Loucy (cell line): ENCODE data around the gene ZNF550.
A peak's percentile ranks its signal among the peaks of the same experiment; 100 is the strongest.
"Not testable (repeated sequence)": the region's sequence is repeated elsewhere in the genome, so short reads cannot be mapped to it uniquely, and the experiment has no call there.

ENCODE experiments used
- H2AFZ ChIP-seq: fragments of 200-600 bp; sonication (generic); 2 replicates; pipeline ENCODE4 v1.6.0; 2016; ENCODE audit warnings: antibody characterized with exemption, mild to moderate bottlenecking, low read length, moderate library complexity
- H3F3A ChIP-seq: fragments of 200-600 bp; 2 replicates; pipeline ENCODE4 v1.6.0; 2016; ENCODE audit warnings: antibody characterized with exemption, low read depth, mild to moderate bottlenecking
- H3K27me3 ChIP-seq: fragments of 200-600 bp; sonication (generic); 2 replicates; pipeline ENCODE4 v1.6.1; 2014; ENCODE audit warnings: low read length, mild to moderate bottlenecking; ENCODE audit not compliant: insufficient read depth, poor library complexity, severe bottlenecking
- H3K36me3 ChIP-seq: fragments of 200-600 bp; sonication (generic); 2 replicates; pipeline ENCODE4 v1.6.1; 2016; ENCODE audit warnings: low read length; ENCODE audit not compliant: insufficient read depth
- H3K4me1 ChIP-seq: fragments of 200-600 bp; sonication (generic); 2 replicates; pipeline ENCODE4 v1.5.1; 2014; ENCODE audit warnings: low read length, mild to moderate bottlenecking; ENCODE audit not compliant: insufficient read depth, poor library complexity, severe bottlenecking
- H3K4me2 ChIP-seq: fragments of 200-600 bp; sonication (generic); 2 replicates; pipeline ENCODE4 v1.6.0; 2014; ENCODE audit warnings: antibody characterized with exemption, low read length, low read depth, mild to moderate bottlenecking; ENCODE audit not compliant: poor library complexity, severe bottlenecking
- H3K4me3 ChIP-seq: fragments of 200-600 bp; sonication (generic); 2 replicates; pipeline ENCODE4 v1.5.1; 2014; ENCODE audit warnings: low read length, mild to moderate bottlenecking, mixed read lengths; ENCODE audit not compliant: poor library complexity, severe bottlenecking
- H3K79me2 ChIP-seq: fragments of 200-600 bp; sonication (generic); 2 replicates; pipeline ENCODE4 v1.6.1; 2014; ENCODE audit warnings: low read length; ENCODE audit not compliant: insufficient read depth
- H3K9ac ChIP-seq: fragments of 200-600 bp; sonication (generic); 2 replicates; pipeline ENCODE4 v1.6.0; 2014; ENCODE audit warnings: mild to moderate bottlenecking, low read depth, low read length, moderate library complexity; ENCODE audit not compliant: poor library complexity, severe bottlenecking
- H3K9me2 ChIP-seq: fragments of 200-600 bp; sonication (generic); replicated peaks from 2 replicates; pipeline ENCODE4 v1.6.1; 2016; ENCODE audit warnings: low read depth, low read length, mixed read lengths
- H3K9me3 ChIP-seq: fragments of 200-600 bp; sonication (generic); 2 replicates; pipeline ENCODE4 v1.6.1; 2014; ENCODE audit warnings: mild to moderate bottlenecking, antibody characterized with exemption, low read length, low read depth; ENCODE audit not compliant: insufficient read depth
- H4K20me1 ChIP-seq: fragments of 200-600 bp; sonication (generic); 2 replicates; pipeline ENCODE4 v1.6.0; 2014; ENCODE audit warnings: antibody characterized with exemption, low read length, mild to moderate bottlenecking; ENCODE audit not compliant: insufficient read depth, poor library complexity, severe bottlenecking
- EZH2phosphoT487 ChIP-seq: fragments of 200-600 bp; IDR thresholded peaks from 2 replicates; pipeline ENCODE4 v1.6.1; 2018; ENCODE audit warnings: antibody characterized with exemption, mild to moderate bottlenecking, moderate library complexity, borderline replicate concordance
- TF ChIP-seq, protein P1 (sequence below): fragments of 200-600 bp; sonication (generic); conservative IDR thresholded peaks from 2 replicates; pipeline ENCODE4 v1.5.1; 2014; ENCODE audit warnings: mild to moderate bottlenecking, antibody characterized with exemption, low read length

Gene ZNF550

DNA sequence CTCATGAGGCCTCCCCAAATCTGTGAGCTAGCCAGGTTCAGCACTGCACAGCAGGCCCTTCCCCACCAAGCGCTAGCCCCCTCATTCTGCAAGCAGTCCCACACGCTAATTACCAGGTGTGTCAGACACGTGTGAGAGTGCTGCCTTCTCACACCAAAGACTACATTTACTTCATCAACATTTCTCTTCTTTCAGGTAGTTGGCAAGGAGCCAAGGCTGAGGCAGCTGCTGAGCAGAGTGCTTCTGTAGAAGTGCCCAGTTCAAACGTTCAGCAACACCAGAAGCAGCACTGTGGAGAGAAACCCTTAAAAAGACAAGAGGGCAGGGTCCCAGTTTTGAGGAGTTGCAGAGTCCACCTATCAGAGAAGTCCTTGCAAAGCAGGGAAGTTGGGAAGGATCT lies 53.5 kb downstream of the ZNF550 start:
- Histone ChIP-seq H3K4me2 (no peak overlapping the region), H3K4me3 (no peak overlapping the region), H2AFZ (no peak overlapping the region), H3K9me3 (peaks cover under 1% of the 10 kb centered on the region; the same call in 1 of the 2 replicates), H3K79me2 (peaks cover 26% of the 10 kb centered on the region; the same call in 1 of the 2 replicates), H4K20me1 (no peaks in the 10 kb centered on the region), H3F3A (no peaks in the 10 kb centered on the region), H3K36me3 (peaks cover 31% of the 10 kb centered on the region), H3K9me2 (no peaks in the 10 kb centered on the region), H3K4me1 (peaks cover 9% of the 10 kb centered on the region), H3K27me3 (no peaks in the 10 kb centered on the region), H3K9ac (no peak overlapping the region)
- no peak for TF ChIP-seq EZH2phosphoT487
- TF ChIP-seq, protein P1, sequence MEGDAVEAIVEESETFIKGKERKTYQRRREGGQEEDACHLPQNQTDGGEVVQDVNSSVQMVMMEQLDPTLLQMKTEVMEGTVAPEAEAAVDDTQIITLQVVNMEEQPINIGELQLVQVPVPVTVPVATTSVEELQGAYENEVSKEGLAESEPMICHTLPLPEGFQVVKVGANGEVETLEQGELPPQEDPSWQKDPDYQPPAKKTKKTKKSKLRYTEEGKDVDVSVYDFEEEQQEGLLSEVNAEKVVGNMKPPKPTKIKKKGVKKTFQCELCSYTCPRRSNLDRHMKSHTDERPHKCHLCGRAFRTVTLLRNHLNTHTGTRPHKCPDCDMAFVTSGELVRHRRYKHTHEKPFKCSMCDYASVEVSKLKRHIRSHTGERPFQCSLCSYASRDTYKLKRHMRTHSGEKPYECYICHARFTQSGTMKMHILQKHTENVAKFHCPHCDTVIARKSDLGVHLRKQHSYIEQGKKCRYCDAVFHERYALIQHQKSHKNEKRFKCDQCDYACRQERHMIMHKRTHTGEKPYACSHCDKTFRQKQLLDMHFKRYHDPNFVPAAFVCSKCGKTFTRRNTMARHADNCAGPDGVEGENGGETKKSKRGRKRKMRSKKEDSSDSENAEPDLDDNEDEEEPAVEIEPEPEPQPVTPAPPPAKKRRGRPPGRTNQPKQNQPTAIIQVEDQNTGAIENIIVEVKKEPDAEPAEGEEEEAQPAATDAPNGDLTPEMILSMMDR = no peak

GRCh38 chr19:57500400-57500799 lies 59.3 kb downstream of the ZNF550 start:
- not testable (repeated sequence) for H4K20me1 ChIP-seq

DNA sequence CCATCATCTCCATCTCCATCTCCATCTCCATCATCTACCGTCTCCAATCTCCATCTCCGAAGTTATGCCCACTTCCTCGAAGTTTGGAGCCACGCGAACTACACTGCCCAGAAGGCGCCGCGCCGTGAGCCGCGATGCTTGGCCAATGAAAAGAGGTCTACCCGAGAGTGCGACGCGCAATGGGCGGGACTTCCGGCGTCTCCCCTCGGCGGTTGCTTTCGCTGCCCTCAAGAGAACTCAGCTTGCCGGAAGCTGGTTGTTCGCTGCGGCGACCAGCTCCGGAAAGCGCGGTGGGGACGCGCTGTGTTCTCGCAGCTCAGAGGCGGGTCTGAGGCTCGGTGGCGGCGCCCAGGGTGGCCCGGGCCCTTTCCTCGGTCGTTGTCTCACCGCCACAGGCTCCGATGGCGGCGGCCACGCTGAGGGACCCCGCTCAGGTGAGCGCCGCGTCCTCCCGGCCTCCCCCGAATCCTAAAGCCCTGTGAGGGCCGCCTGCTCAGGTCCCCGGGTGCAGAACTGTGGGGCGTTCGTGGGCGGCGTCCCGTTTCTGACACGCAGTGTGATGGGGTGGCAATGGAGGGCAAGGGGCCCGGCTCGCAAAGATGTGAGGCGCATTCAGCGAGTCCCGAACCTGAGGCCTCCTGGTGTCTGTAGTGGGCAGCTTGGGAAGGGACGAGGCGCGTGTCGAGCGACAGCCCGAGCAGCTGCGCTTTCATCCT lies 59.8 kb downstream of the ZNF550 start, which contains the start of gene ZNF773:
TSS of gene ZNF773 (plus strand) at position 259 of the 716 bp plus-strand sequence. CDS start at position 402, 143 bp downstream.
- Histone ChIP-seq H3K4me2 (peak within 1 kb of the TSS; percentile 80), H3K79me2 (peaks cover 35% of the 10 kb centered on the region), H3K4me1 (peaks cover 16% of the 10 kb centered on the region), H2AFZ (peak within 1 kb of the TSS; percentile 80; the same call in 1 of the 2 replicates), H3K4me3 (peak within 1 kb of the TSS; percentile 85), H3K9ac (peak within 1 kb of the TSS; percentile 80)
- H3K9me3 ChIP-seq, H3F3A ChIP-seq, H4K20me1 ChIP-seq, H3K36me3 ChIP-seq, H3K27me3 ChIP-seq, H3K9me2 ChIP-seq: not testable (repeated sequence)

More at GRCh38 chr19:57500400-57500799, 59.3 kb downstream of the ZNF550 start:
- H3K4me1 ChIP-seq = peaks cover 16% of the 10 kb centered on the region
- H3K27me3 ChIP-seq, H3K9me2 ChIP-seq, H3K9me3 ChIP-seq, H2AFZ ChIP-seq, H3F3A ChIP-seq, H3K36me3 ChIP-seq: not testable (repeated sequence)
- H3K4me2 ChIP-seq = peak overlapping the region; percentile 80
- peak overlapping the region; percentile 80 for H3K9ac ChIP-seq
- H3K79me2 ChIP-seq = peaks cover 35% of the 10 kb centered on the region
- H3K4me3 ChIP-seq = peak overlapping the region; percentile 85

GRCh38 chr19:57499332-57499679 lies 60.4 kb downstream of the ZNF550 start:
- H3K36me3 ChIP-seq, H3F3A ChIP-seq, H3K9ac ChIP-seq, H3K4me3 ChIP-seq, H3K9me2 ChIP-seq, H3K9me3 ChIP-seq, H3K4me2 ChIP-seq, H2AFZ ChIP-seq, H3K27me3 ChIP-seq, H4K20me1 ChIP-seq: not testable (repeated sequence)
- peaks cover 16% of the 10 kb centered on the region for H3K4me1 ChIP-seq
- H3K79me2 ChIP-seq = peaks cover 35% of the 10 kb centered on the region

- not testable (repeated sequence) for H3F3A ChIP-seq, H4K20me1 ChIP-seq, H3K36me3 ChIP-seq, H3K9me2 ChIP-seq, H2AFZ ChIP-seq, H3K9me3 ChIP-seq
- Histone ChIP-seq H3K79me2 (peaks cover 12% of the 10 kb centered on the region; the same call in 1 of the 2 replicates), H3K4me1 (peaks cover 12% of the 10 kb centered on the region), H3K4me2 (peak overlapping the region; percentile 84), H3K27me3 (peaks cover 16% of the 10 kb centered on the region), H3K9ac (peak overlapping the region; percentile 83), H3K4me3 (peak overlapping the region; percentile 73)
Measured at GRCh38 chr19:57488299-57488644, 71.4 kb downstream of the ZNF550 start.

DNA sequence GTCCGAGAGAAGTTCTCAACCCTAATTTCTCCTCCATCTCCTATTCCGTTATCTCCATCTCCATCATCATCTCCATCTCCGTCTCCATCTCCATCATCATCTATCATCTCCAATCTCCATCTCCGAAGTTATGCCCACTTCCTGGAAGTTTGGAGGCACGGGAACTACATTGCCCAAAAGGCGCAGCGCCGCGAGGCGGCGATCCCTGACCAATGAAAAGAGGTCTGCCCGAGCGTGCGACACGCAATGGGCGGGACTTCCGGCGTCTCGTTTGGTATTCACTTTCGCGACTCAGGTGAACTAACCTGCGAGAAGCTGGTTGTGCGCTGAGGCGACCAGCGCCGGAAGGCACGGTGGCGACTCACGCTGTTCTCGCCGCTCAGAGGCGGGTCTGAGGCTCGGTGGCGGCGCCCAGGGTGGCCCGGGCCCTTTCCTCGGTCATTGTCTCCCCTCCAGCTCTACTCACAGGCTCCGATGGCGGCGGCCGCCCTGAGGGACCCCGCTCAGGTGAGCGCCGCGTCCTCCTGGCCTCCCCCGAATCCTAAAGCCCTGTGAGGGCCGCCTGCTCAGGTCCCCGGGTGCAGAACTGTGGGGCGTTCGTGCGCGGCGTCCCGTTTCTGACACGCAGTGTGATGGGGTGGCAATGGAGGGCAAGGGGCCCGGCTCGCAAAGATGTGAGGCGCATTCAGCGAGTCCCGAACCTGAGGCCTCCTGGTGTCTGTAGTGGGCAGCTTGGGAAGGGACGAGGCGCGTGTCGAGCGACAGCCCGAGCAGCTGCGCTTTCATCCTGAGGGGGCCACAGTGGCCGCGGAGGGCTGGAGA lies 72.0 kb downstream of the ZNF550 start, which contains the start of gene ZNF419:
TSS of gene ZNF419 (plus strand) at position 274 of the 822 bp plus-strand sequence. CDS start at position 475, 201 bp downstream.
- not testable (repeated sequence) for H3F3A ChIP-seq, H3K36me3 ChIP-seq, H4K20me1 ChIP-seq, H3K9me3 ChIP-seq, H3K9me2 ChIP-seq
- Histone ChIP-seq H3K4me2 (peak within 1 kb of the TSS; percentile 84), H2AFZ (peak within 1 kb of the TSS; percentile 96), H3K4me3 (peak within 1 kb of the TSS; percentile 97), H3K4me1 (peaks cover 12% of the 10 kb centered on the region), H3K79me2 (peaks cover 12% of the 10 kb centered on the region; the same call in 1 of the 2 replicates), H3K9ac (peak within 1 kb of the TSS; percentile 83), H3K27me3 (peaks cover 16% of the 10 kb centered on the region)
